Neural crest cell (in vitro differentiated cells): ENCODE data around the gene SLC9A9. TPM values are rescaled to one million over a fixed set of nuclear protein-coding genes. Genes with fewer than 3 reads are reported as not detected.

ENCODE experiments used
- DNase-seq: peaks from one replicate; pipeline ENCODE4 v3.0.0; 2021; ENCODE audit warnings: low read depth, mixed read lengths, low spot score
- H3K27ac Mint-ChIP-seq: one replicate; pipeline ENCODE4 v1.8.0; 2021; ENCODE audit warnings: mild to moderate bottlenecking, mixed read lengths; ENCODE audit not compliant: unreplicated experiment
- H3K27me3 Mint-ChIP-seq: 2 replicates; pipeline ENCODE4 v1.8.0; 2021; ENCODE audit warnings: low read depth, mild to moderate bottlenecking, mixed read lengths
- H3K36me3 Mint-ChIP-seq: 2 replicates; pipeline ENCODE4 v1.8.0; 2021; ENCODE audit warnings: low read depth, mild to moderate bottlenecking, mixed read lengths
- H3K4me1 Mint-ChIP-seq: 2 replicates; pipeline ENCODE4 v1.8.0; 2021; ENCODE audit warnings: mixed read lengths
- H3K4me3 Mint-ChIP-seq: one replicate; pipeline ENCODE4 v1.8.0; 2021; ENCODE audit warnings: mild to moderate bottlenecking, mixed read lengths
- H3K9me3 Mint-ChIP-seq: 2 replicates; pipeline ENCODE4 v1.8.0; 2021; ENCODE audit warnings: mixed read lengths
- total RNA-seq: library from RNA; stranded (reverse); gene quantifications from 2 replicates; pipeline ENCODE4 v1.2.1, GENCODE V29; 2021
- TF ChIP-seq, protein P1 (sequence below): fragments of 200-600 bp; sonication (generic); conservative IDR thresholded peaks from 2 replicates; pipeline ENCODE4 v1.5.0; 2021; ENCODE audit warnings: antibody characterized with exemption, mild to moderate bottlenecking

Gene SLC9A9
- total RNA-seq, 1 donor from 2014 or later = 0.56 TPM

DNA sequence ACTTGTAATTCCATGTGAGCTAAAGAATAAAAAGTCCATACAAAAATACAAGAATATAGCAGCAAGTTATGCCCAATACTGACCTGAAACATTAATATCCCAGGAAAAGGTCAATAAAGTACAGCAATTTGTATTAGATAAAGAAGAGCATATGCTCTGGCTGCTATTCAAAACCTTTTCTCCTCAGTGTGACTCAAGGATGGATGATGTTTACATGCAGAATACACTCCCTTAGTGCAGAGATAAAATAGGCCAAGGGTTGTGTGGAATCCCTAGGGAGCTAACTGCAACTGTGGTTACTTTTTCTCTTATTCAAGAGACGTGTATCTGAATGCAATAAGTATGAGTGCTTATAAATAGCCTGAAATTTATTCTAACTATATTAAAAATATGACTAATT lies 78.7 kb downstream of the SLC9A9 start:
- Mint-ChIP-seq H3K4me3 (no peak overlapping the region), H3K27ac (no peak overlapping the region), H3K36me3 (no peaks in the 10 kb centered on the region), H3K4me1 (no peaks in the 10 kb centered on the region), H3K27me3 (no peaks in the 10 kb centered on the region), H3K9me3 (no peaks in the 10 kb centered on the region)
- TF ChIP-seq, protein P1, sequence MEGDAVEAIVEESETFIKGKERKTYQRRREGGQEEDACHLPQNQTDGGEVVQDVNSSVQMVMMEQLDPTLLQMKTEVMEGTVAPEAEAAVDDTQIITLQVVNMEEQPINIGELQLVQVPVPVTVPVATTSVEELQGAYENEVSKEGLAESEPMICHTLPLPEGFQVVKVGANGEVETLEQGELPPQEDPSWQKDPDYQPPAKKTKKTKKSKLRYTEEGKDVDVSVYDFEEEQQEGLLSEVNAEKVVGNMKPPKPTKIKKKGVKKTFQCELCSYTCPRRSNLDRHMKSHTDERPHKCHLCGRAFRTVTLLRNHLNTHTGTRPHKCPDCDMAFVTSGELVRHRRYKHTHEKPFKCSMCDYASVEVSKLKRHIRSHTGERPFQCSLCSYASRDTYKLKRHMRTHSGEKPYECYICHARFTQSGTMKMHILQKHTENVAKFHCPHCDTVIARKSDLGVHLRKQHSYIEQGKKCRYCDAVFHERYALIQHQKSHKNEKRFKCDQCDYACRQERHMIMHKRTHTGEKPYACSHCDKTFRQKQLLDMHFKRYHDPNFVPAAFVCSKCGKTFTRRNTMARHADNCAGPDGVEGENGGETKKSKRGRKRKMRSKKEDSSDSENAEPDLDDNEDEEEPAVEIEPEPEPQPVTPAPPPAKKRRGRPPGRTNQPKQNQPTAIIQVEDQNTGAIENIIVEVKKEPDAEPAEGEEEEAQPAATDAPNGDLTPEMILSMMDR = no peak
- DNase-seq = no peak

DNA sequence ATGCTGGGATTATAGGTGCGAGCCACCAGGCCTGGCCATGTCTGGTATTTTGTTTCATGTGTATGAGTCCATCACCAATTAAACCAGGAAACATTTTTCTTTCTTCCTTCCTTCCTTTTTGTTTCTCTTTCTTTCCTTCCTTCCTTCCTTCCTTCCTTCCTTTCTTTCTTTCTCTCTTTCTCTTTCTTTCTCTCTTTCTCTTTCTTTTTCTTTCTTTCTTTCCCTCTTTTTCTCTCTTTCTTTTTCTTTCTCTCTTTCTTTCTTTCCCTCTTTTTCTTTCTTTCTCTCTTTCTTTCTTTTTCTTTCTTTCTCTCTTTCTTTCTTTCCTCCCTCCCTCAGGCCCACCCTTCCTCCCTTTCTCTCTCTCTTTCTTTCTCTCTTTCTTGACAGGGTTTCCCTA lies 83.4 kb downstream of the SLC9A9 start:
- TF ChIP-seq, protein P1 = no peak
- Mint-ChIP-seq H3K27ac (no peak overlapping the region), H3K4me1 (no peaks in the 10 kb centered on the region), H3K9me3 (no peaks in the 10 kb centered on the region), H3K27me3 (peaks cover 3% of the 10 kb centered on the region), H3K4me3 (no peak overlapping the region), H3K36me3 (no peaks in the 10 kb centered on the region)
- no peak for DNase-seq

DNA sequence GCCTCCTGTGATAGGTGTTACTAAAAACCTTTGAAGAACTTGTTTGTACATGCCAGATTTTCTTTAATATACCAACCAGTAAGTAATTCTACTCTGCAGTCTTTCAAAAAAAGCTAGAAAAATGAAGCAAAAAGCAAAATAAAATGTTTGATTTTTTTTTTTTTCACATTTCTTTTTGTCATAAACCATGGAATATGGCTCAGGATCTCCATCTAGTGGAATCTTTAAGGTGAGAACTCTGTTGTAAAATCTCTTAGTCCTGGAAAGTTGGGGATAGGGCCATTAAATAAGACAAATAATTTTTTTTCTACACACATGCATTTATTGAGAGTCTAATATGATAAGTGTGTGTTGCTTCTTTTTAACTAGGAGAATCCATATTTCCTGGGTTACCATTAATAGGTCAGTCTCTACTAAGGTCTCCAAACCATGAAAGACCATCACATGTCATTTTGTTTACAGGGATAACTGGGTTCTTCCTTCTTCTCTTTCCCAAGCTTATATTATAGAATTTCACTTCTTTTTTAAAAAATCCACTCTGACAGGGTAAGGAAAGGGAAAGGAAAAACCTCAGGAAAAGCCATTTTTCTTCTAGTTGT lies 84.6 kb downstream of the SLC9A9 start:
- no peak overlapping the region for H3K4me3 Mint-ChIP-seq
- no peak overlapping the region for H3K27ac Mint-ChIP-seq
- peaks cover 3% of the 10 kb centered on the region for H3K27me3 Mint-ChIP-seq
- no peaks in the 10 kb centered on the region for H3K4me1 Mint-ChIP-seq
- DNase-seq = no peak
- H3K36me3 Mint-ChIP-seq = no peaks in the 10 kb centered on the region
- H3K9me3 Mint-ChIP-seq = no peaks in the 10 kb centered on the region
- TF ChIP-seq, protein P1 = peak; percentile 61

DNA sequence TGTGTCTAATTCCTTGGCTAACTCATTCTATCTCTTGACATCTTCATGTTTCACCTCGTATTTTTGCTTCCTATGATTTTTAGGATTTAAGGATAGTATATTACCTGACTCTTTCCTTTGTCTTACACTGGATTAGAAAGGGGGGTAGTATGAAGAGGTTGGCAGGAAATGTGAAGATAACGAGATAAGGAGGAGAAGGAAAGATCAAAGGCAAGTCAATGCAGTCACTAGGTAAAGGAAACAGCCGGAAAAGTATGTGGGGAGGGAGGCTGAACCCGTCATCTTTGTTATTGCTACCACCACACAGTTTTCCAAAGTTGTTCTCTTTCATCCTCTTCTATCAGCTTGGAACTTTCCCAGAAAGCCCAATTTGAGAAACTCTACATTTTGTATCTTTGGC lies 90.6 kb downstream of the SLC9A9 start:
- no peaks in the 10 kb centered on the region for H3K4me1 Mint-ChIP-seq
- TF ChIP-seq, protein P1 = no peak
- no peak overlapping the region for H3K27ac Mint-ChIP-seq
- H3K27me3 Mint-ChIP-seq = peaks cover under 1% of the 10 kb centered on the region
- DNase-seq = no peak
- no peak overlapping the region for H3K4me3 Mint-ChIP-seq
- no peaks in the 10 kb centered on the region for H3K36me3 Mint-ChIP-seq
- H3K9me3 Mint-ChIP-seq = no peaks in the 10 kb centered on the region

DNA sequence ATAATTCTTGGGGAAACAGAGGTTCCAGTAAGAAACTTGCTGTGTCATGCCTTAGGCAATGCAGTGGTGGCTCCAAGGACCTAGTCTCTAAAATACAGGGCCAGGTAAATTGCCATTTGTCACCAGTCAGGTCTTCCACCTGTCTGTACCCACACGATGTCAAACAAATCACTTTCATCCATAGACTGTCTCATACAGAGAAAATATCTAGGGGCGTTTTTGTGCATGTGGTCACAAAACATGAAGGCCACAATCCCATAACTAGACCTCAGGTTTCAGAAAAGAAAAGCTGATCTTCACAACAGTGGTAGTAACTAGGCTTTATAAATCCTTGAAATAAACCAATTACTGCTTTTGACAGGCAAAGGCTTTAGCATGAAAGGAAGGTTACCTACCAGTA lies 92.3 kb downstream of the SLC9A9 start:
- no peak overlapping the region for H3K27ac Mint-ChIP-seq
- no peak for DNase-seq
- no peaks in the 10 kb centered on the region for H3K4me1 Mint-ChIP-seq
- H3K4me3 Mint-ChIP-seq = no peak overlapping the region
- TF ChIP-seq, protein P1 = no peak
- no peaks in the 10 kb centered on the region for H3K36me3 Mint-ChIP-seq
- H3K27me3 Mint-ChIP-seq = no peaks in the 10 kb centered on the region
- H3K9me3 Mint-ChIP-seq = no peaks in the 10 kb centered on the region
